Heart right ventricle (tissue), 16 donors: ENCODE data around the gene ASXL1. TPM values are rescaled to one million over a fixed set of nuclear protein-coding genes. Genes with fewer than 3 reads are reported as not detected.
A peak's percentile ranks its signal among the peaks of the same experiment; 100 is the strongest.

ENCODE experiments used
- ATAC-seq, 8 donors: fragments of 200-7000 bp; cut with Tn5 transposase; one replicate each; pipeline ENCODE4 v1.9.1; 2020; ENCODE audit warnings: mild to moderate bottlenecking in 8 of 8, moderate library complexity in 8 of 8, moderate number of reproducible peaks in 1 of 8
- DNase-seq, 2 donors: peaks; one replicate each; pipeline ENCODE4 v3.0.0-alpha.2; 2020
- H3K27ac ChIP-seq, 10 donors: fragments of 200-600 bp; sonication (generic) in 2 of 10; one replicate each; pipeline versions ENCODE4 v1.5.0 to v1.8.0; 2020 to 2022; ENCODE audit warnings: mild to moderate bottlenecking in 3 of 10
- H3K27me3 ChIP-seq, 7 donors: fragments of 200-600 bp; one replicate each; pipeline ENCODE4 v1.8.0; 2021 to 2022; ENCODE audit warnings: mild to moderate bottlenecking in 2 of 7
- H3K36me3 ChIP-seq, 9 donors: fragments of 200-600 bp; sonication (generic) in 1 of 9; one replicate each; pipeline versions ENCODE4 v1.5.0 to v1.8.0; 2020 to 2022; ENCODE audit warnings: mild to moderate bottlenecking in 2 of 9
- H3K4me1 ChIP-seq, 9 donors: fragments of 200-600 bp; sonication (generic) in 1 of 9; one replicate each; pipeline versions ENCODE4 v1.5.0 to v1.8.0; 2020 to 2022; ENCODE audit warnings: mild to moderate bottlenecking in 4 of 9
- H3K4me3 ChIP-seq, 10 donors: fragments of 200-600 bp; sonication (generic) in 2 of 10; one replicate each; pipeline versions ENCODE4 v1.5.0 to v1.8.0; 2020 to 2022; ENCODE audit warnings: mild to moderate bottlenecking in 7 of 10, moderate library complexity in 2 of 10
- H3K9me3 ChIP-seq, 11 donors: fragments of 200-600 bp in 10 of 11; sonication (generic) in 2 of 11; one replicate each; pipeline versions ENCODE4 v1.5.0 to v1.8.0; 2013 to 2022; ENCODE audit warnings: mild to moderate bottlenecking in 2 of 11, control low read depth in 1 of 11, moderate library complexity in 1 of 11
- WGBS, 2 donors: extraction: QIAGEN DNeasy Blood & Tissue Kit; methylation state at CpG; one replicate each; pipeline ENCODE4 v1.1.7; 2013; ENCODE audit warnings: inconsistent platforms in 1 of 2; 5-methylcytosine and 5-hydroxymethylcytosine counted together
- intact Hi-C, 10 donors: fragments of 100-400 bp; cut with DNase I; formaldehyde crosslinking; loops; one replicate each; pipeline versions ENCODE4 v1.11.1 to v1.14.2; 2022
- polyA plus RNA-seq, 2 donors: library from polyadenylated mRNA; stranded (reverse); fragments of 200-250 nt; gene quantifications; one replicate each; pipeline ENCODE4 v1.2.3, GENCODE V29; 2013
- total RNA-seq, 10 donors: library from RNA; stranded (reverse); fragmentation: NEBNext Ultra II Directional in 3 of 10; extraction: Animal tissue kit (Norgen Biotek cat#: 25700) in 3 of 10; gene quantifications; one replicate each; pipeline versions ENCODE4 v1.2.1 to v1.2.4, GENCODE V29; 2021 to 2023
- TF ChIP-seq, protein P1 (sequence below), 9 donors: fragments of 200-600 bp; sonication (generic) in 2 of 9; IDR thresholded peaks; one replicate each; pipeline versions ENCODE4 v1.5.0 to v1.8.0; 2021 to 2022; ENCODE audit warnings: antibody characterized with exemption in 9 of 9, mild to moderate bottlenecking in 5 of 9, moderate library complexity in 1 of 9
- donor health status: Arrhythmogenic right ventricular cardiomyopathy.
- donor health status: ischemic (EF 13 %, LVEDD 7.1; RV severe dilation, severe dysfunction).
- donor health status: healthy with polysubstance abuse.
- donor health status: DM: no; HTN: yes; CAD: no.
- donor health status: DM: no; HTN: no; CAD: no.
- donor health status: ischemic (EF 25% LVEDD 6.9; RV normal size, moderate dysfunction).
- donor health status: ischemic (EF 25% LVEDD 5.7; RV mildly dilated, moderate dysfunction).
- donor health status: healthy.
- donor health status: DM: yes; HTN: yes; CAD: no.
- donor health status: Ischemic cardiomyopathy.
- donor health status: ischemic (EF 35%, LVEDD 5.7; RV mildly dilated, moderate dysfunction).
- donor health status: nonischemic (EF 11% LVEDD 7.7; RV severe dilation, severe dysfunction).
- donor health status: DM: yes; HTN: yes; CAD: no.
- donor health status: PGD.
- donor health status: ischemic (EF 29% LVEDD 5.4; RV normal size, mild dysfunction).
- donor health status: nonischemic (EF 23%, LVEDD 6.1; RV moderate dilation, normal function).

The ASXL1 gene
- total and polyA plus RNA-seq, 12 donors, result 10.0 to 39.4 (median 28.2) TPM

DNA sequence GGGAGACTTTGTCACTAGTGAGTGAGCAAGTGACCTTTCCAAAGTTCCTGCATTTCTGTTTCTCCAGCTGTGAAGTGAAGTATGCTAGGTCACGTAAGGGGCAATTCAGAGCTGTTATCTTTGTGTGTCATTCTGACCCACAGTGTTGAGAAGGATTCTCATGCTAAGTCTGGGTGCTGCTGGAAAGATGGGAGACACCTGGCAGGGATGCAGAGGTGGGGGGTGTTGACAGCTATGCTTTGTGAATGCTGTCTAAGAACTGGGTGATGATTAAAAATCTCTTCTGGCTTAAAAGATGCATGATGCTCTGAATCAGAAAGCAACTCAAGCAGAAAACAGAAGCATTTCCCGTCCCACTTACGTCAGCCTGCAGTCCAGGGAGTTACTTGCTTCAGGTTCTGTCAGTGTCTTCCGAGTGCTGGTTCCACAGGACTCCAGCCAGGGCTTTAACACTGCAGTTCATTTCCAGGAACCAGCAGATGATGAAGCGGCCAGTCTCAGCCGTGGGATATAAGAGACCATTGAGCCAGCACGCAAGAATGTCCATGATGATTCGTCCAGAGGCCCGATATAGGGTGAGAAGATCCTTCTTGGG, 30.9 kb upstream of the ASXL1 start:
- TF ChIP-seq, protein P1, sequence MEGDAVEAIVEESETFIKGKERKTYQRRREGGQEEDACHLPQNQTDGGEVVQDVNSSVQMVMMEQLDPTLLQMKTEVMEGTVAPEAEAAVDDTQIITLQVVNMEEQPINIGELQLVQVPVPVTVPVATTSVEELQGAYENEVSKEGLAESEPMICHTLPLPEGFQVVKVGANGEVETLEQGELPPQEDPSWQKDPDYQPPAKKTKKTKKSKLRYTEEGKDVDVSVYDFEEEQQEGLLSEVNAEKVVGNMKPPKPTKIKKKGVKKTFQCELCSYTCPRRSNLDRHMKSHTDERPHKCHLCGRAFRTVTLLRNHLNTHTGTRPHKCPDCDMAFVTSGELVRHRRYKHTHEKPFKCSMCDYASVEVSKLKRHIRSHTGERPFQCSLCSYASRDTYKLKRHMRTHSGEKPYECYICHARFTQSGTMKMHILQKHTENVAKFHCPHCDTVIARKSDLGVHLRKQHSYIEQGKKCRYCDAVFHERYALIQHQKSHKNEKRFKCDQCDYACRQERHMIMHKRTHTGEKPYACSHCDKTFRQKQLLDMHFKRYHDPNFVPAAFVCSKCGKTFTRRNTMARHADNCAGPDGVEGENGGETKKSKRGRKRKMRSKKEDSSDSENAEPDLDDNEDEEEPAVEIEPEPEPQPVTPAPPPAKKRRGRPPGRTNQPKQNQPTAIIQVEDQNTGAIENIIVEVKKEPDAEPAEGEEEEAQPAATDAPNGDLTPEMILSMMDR (IDR thresholded peaks at IDR 0.05), result no peak
- WGBS, 2 donors, result 63 to 77% methylated on average over 9 of the region's 9 CpGs
- Histone ChIP-seq H3K27me3 (no peaks in the 10 kb centered on the region), H3K36me3 (peaks cover 0 to 62% (median 7%) of the 10 kb centered on the region in 9 donors), H3K4me1 (peaks cover 0 to 24% (median 12%) of the 10 kb centered on the region in 9 donors), H3K4me3 (no peak overlapping the region), H3K27ac (no peak overlapping the region), H3K9me3 (no peaks in the 10 kb centered on the region)
- ATAC-seq, result peak in 4 of 8 donors; percentile 9 to 49 (median 47)
- intact Hi-C loops, result no loop called here
- DNase-seq, result no peak

DNA sequence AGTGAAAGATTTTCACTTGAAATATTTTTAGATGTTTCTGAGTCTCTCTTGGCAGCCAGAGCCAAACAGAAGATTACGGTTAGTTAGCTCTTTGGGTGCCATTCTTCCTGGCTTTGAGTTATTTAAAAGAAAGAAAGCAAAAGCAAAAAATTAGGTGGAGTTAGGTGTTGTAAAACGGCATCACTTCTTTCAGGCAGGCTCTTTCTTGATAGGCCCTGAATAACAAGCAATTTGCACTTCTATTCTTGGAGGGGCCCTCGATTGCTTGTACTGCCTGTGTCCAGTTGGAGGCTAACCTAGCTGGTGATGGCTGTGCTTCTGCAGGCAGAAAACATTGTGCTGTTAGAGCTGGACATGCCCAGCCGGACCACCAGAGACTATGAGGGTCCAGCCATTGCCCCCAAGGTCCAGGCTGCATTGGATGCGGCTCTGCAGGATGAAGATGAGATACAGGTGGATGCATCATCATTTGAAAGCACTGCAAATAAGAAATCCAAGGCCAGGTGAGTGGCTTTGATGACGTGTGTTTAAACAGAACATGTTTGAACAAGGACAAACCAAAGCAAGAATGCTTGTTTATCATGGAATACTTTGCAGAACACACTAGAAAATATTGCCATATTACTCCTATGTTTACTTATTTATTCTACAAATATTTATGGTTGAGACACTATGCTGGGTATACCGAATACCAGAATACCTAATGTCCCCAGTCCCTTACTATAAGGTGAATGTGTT, 28.1 kb upstream of the ASXL1 start:
- intact Hi-C loops, result loop anchor here in 7 of 10 donors (5.0 to 10.0 kb wide), 5 partner anchors 38 to 325 kb away; partner anchors contain the start of genes PLAGL2 (in 2 of the 7), POFUT1 (in 2 of the 7) and KIF3B (in 1 of the 7)
- Histone ChIP-seq H3K27me3 (no peaks in the 10 kb centered on the region), H3K4me1 (peaks cover 0 to 52% (median 35%) of the 10 kb centered on the region in 9 donors), H3K4me3 (no peak overlapping the region), H3K27ac (peak overlapping the region in 1 of 10 donors; percentile 90), H3K9me3 (no peaks in the 10 kb centered on the region), H3K36me3 (peaks cover 0 to 66% (median 7%) of the 10 kb centered on the region in 9 donors)
- TF ChIP-seq, protein P1 (IDR thresholded peaks at IDR 0.05), result no peak
- 90 to 91% methylated on average over 7 of the region's 7 CpGs for WGBS, 2 donors
- DNase-seq (no peak), ATAC-seq (no peak)

GRCh38 chr20:32330555-32330897, 27.6 kb upstream of the ASXL1 start:
- DNase-seq (no peak), ATAC-seq (no peak)
- Histone ChIP-seq H3K36me3 (peaks cover 0 to 66% (median 7%) of the 10 kb centered on the region in 9 donors), H3K9me3 (no peaks in the 10 kb centered on the region), H3K4me1 (peaks cover 0 to 56% (median 39%) of the 10 kb centered on the region in 9 donors), H3K4me3 (no peak overlapping the region), H3K27me3 (no peaks in the 10 kb centered on the region), H3K27ac (peak overlapping the region in 5 of 10 donors; percentile 16 to 90 (median 29))
- TF ChIP-seq, protein P1 (IDR thresholded peaks at IDR 0.05), result no peak
- 75 to 91% methylated on average over 1 of the region's 1 CpG for WGBS, 2 donors
- intact Hi-C loops, result loop anchor here in 7 of 10 donors (5.0 to 10.0 kb wide), 5 partner anchors 38 to 324 kb away; partner anchors contain the start of genes PLAGL2 (in 2 of the 7), POFUT1 (in 2 of the 7) and KIF3B (in 1 of the 7)

DNA sequence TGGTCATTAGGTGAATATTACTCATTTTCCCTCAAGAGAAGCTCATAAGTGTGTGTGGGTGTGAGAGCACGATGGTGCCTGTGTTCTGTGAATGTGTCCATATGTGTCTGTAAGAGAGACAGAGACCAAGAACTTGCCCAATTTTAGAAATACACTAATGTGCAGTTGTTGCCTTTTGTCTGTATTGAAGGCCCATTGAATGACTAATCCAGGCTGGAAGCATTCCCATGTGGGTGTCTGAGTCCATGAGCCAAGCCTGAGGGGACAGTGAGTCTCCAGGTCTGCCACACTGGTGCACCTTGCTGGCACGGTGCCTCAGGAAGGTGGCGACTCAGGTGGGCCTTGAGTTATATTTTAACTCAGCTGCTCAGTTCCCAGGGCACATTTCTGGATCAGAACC, 25.5 kb upstream of the ASXL1 start:
- peak in 3 of 8 donors; percentile 13 to 22 (median 15) for ATAC-seq
- 84 to 88% methylated on average over 3 of the region's 3 CpGs for WGBS, 2 donors
- H3K27ac ChIP-seq, result peak overlapping the region in 7 of 10 donors; percentile 0 to 90 (median 70)
- TF ChIP-seq, protein P1 (IDR thresholded peaks at IDR 0.05), result no peak
- DNase-seq, result no peak
- intact Hi-C loops, result loop anchor here in 7 of 10 donors (5.0 to 10.0 kb wide), 5 partner anchors 40 to 322 kb away; partner anchors contain the start of genes PLAGL2 (in 2 of the 7), POFUT1 (in 2 of the 7) and KIF3B (in 1 of the 7)
- H3K36me3 ChIP-seq, result peaks cover 0 to 52% (median 7%) of the 10 kb centered on the region in 9 donors
- peaks cover 0 to 63% (median 44%) of the 10 kb centered on the region in 9 donors for H3K4me1 ChIP-seq
- no peak overlapping the region for H3K4me3 ChIP-seq
- no peaks in the 10 kb centered on the region for H3K27me3 ChIP-seq
- H3K9me3 ChIP-seq, result no peaks in the 10 kb centered on the region
